H1 (cell line): ENCODE data around the gene MAPK14. TPM values are rescaled to one million over a fixed set of nuclear protein-coding genes. Genes with fewer than 3 reads are reported as not detected.

Experiments used
- CBX5 ChIP-seq: fragments of 300-800, 300-1000 bp; sonication (generic); IDR thresholded peaks from 2 replicates; pipeline ENCODE4 v1.7.1; 2016; ENCODE audit warnings: antibody characterized with exemption, low read length, low read depth
- GABPA ChIP-seq: IDR thresholded peaks from 2 replicates; pipeline ENCODE4 v1.6.1; 2011; ENCODE audit warnings: mild to moderate bottlenecking, low read length, moderate library complexity, borderline replicate concordance; ENCODE audit not compliant: insufficient read depth
- GTF2F1 ChIP-seq: IDR thresholded peaks from 2 replicates; pipeline ENCODE4 v1.6.1; 2012; ENCODE audit warnings: low read depth, low read length, improper control_type of control experiment, borderline replicate concordance
- HDAC2 ChIP-seq, 2 experiments: fragments of 300-600 bp in 1 of 2; sonication (generic) in 1 of 2; IDR thresholded peaks; 2 replicates each; pipeline ENCODE4 v1.6.1; 2011 to 2012; ENCODE audit warnings: low read depth in 2 of 2, low read length in 2 of 2, mild to moderate bottlenecking in 2 of 2, moderate library complexity in 2 of 2, borderline replicate concordance in 1 of 2, inconsistent platforms in 1 of 2
- KDM4A ChIP-seq: IDR thresholded peaks from one replicate; pipeline ENCODE4 v1.7.1; 2012; ENCODE audit warnings: low read depth, mild to moderate bottlenecking, moderate library complexity, low read length, inconsistent platforms; ENCODE audit not compliant: severe bottlenecking
- PHF8 ChIP-seq: fragments of 200-600 bp; sonication (generic); conservative IDR thresholded peaks from 2 replicates; pipeline ENCODE4 v1.7.1; 2012; ENCODE audit warnings: low read depth, mild to moderate bottlenecking, inconsistent platforms, low read length, moderate library complexity
- POLR2A ChIP-seq, 2 experiments: IDR thresholded peaks; 1 replicate in 1 of 2; 2 replicates in 1 of 2; pipeline ENCODE4 v1.6.1; 2011; ENCODE audit warnings: low read depth in 2 of 2, low read length in 2 of 2, mild to moderate bottlenecking in 2 of 2; ENCODE audit errors: control extremely low read depth in 1 of 2
- RFX5 ChIP-seq: IDR thresholded peaks from 2 replicates; pipeline ENCODE4 v1.6.1; 2011; ENCODE audit warnings: low read depth, low read length, improper control_type of control experiment, borderline replicate concordance
- RNF2 ChIP-seq: fragments of 200-900, 300-1000 bp; sonication (generic); IDR thresholded peaks from 2 replicates; pipeline ENCODE4 v1.7.1; 2016; ENCODE audit warnings: borderline replicate concordance, low read depth, mild to moderate bottlenecking, antibody characterized with exemption, low read length; ENCODE audit not compliant: poor library complexity, severe bottlenecking; ENCODE audit errors: missing control alignments
- SP1 ChIP-seq: IDR thresholded peaks from 2 replicates; pipeline ENCODE4 v1.6.1; 2011; ENCODE audit warnings: low read depth, low read length
- TCF12 ChIP-seq: IDR thresholded peaks from 2 replicates; pipeline ENCODE4 v1.6.1; 2011; ENCODE audit warnings: low read depth, mild to moderate bottlenecking, low read length
- polyA plus RNA-seq, 7 experiments: library from polyadenylated mRNA; depleted of rRNA in 3 of 7; stranded (reverse) in 5 of 7; unstranded in 2 of 7; fragments of >200 nt in 5 of 7; fragments of 200-250 nt in 2 of 7; gene quantifications; 1 replicate in 5 of 7; 2 replicates in 1 of 7; 4 replicates in 1 of 7; pipeline versions ENCODE4 v1.2.1 to v1.2.3, GENCODE V29; 2011 to 2013; ENCODE audit warnings: missing spikeins in 2 of 7, mixed read lengths in 2 of 7
- total RNA-seq: library from RNA; stranded (reverse); fragmentation: NEBNext Ultra II Directional; extraction: Animal tissue kit (Norgen Biotek cat#: 25700); gene quantifications from 2 replicates; pipeline ENCODE4 v1.2.1, GENCODE V29; 2021
- TF ChIP-seq, protein P1 (sequence below): fragments of 300-600 bp; sonication (generic); IDR thresholded peaks from 2 replicates; pipeline ENCODE4 v1.7.1; 2012; ENCODE audit warnings: low read length, moderate library complexity, mild to moderate bottlenecking, inconsistent platforms; ENCODE audit not compliant: insufficient replicate concordance

The MAPK14 gene
- total and polyA plus RNA-seq, 2 of the 8 experiments (the other 6 are each of a cell fraction or from before 2014, with no cell fraction given) = 18.1 to 39.3 TPM

DNA sequence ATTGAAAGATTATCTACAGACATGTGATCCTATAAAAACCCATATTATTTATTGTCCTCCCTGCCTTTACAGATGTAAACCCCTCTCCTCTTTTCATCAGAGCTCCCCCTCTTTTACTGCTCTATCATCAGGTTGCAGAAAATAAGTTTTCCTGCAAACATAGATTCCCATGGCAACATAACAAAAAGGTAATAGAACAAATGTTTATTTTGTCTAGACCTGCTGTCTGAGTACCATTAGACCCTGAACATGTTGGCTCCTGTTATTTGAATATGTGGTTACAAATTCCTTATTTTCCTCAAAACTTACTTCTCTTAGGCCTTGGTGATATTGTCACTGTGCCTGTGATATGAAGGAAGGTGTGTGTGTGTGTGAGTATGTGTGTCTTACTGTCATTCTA, 11.5 kb downstream of the MAPK14 start (continued):
- TF ChIP-seq, protein P1, sequence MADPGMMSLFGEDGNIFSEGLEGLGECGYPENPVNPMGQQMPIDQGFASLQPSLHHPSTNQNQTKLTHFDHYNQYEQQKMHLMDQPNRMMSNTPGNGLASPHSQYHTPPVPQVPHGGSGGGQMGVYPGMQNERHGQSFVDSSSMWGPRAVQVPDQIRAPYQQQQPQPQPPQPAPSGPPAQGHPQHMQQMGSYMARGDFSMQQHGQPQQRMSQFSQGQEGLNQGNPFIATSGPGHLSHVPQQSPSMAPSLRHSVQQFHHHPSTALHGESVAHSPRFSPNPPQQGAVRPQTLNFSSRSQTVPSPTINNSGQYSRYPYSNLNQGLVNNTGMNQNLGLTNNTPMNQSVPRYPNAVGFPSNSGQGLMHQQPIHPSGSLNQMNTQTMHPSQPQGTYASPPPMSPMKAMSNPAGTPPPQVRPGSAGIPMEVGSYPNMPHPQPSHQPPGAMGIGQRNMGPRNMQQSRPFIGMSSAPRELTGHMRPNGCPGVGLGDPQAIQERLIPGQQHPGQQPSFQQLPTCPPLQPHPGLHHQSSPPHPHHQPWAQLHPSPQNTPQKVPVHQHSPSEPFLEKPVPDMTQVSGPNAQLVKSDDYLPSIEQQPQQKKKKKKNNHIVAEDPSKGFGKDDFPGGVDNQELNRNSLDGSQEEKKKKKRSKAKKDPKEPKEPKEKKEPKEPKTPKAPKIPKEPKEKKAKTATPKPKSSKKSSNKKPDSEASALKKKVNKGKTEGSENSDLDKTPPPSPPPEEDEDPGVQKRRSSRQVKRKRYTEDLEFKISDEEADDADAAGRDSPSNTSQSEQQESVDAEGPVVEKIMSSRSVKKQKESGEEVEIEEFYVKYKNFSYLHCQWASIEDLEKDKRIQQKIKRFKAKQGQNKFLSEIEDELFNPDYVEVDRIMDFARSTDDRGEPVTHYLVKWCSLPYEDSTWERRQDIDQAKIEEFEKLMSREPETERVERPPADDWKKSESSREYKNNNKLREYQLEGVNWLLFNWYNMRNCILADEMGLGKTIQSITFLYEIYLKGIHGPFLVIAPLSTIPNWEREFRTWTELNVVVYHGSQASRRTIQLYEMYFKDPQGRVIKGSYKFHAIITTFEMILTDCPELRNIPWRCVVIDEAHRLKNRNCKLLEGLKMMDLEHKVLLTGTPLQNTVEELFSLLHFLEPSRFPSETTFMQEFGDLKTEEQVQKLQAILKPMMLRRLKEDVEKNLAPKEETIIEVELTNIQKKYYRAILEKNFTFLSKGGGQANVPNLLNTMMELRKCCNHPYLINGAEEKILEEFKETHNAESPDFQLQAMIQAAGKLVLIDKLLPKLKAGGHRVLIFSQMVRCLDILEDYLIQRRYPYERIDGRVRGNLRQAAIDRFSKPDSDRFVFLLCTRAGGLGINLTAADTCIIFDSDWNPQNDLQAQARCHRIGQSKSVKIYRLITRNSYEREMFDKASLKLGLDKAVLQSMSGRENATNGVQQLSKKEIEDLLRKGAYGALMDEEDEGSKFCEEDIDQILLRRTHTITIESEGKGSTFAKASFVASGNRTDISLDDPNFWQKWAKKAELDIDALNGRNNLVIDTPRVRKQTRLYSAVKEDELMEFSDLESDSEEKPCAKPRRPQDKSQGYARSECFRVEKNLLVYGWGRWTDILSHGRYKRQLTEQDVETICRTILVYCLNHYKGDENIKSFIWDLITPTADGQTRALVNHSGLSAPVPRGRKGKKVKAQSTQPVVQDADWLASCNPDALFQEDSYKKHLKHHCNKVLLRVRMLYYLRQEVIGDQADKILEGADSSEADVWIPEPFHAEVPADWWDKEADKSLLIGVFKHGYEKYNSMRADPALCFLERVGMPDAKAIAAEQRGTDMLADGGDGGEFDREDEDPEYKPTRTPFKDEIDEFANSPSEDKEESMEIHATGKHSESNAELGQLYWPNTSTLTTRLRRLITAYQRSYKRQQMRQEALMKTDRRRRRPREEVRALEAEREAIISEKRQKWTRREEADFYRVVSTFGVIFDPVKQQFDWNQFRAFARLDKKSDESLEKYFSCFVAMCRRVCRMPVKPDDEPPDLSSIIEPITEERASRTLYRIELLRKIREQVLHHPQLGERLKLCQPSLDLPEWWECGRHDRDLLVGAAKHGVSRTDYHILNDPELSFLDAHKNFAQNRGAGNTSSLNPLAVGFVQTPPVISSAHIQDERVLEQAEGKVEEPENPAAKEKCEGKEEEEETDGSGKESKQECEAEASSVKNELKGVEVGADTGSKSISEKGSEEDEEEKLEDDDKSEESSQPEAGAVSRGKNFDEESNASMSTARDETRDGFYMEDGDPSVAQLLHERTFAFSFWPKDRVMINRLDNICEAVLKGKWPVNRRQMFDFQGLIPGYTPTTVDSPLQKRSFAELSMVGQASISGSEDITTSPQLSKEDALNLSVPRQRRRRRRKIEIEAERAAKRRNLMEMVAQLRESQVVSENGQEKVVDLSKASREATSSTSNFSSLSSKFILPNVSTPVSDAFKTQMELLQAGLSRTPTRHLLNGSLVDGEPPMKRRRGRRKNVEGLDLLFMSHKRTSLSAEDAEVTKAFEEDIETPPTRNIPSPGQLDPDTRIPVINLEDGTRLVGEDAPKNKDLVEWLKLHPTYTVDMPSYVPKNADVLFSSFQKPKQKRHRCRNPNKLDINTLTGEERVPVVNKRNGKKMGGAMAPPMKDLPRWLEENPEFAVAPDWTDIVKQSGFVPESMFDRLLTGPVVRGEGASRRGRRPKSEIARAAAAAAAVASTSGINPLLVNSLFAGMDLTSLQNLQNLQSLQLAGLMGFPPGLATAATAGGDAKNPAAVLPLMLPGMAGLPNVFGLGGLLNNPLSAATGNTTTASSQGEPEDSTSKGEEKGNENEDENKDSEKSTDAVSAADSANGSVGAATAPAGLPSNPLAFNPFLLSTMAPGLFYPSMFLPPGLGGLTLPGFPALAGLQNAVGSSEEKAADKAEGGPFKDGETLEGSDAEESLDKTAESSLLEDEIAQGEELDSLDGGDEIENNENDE = no peak
- TF ChIP-seq TCF12 (no peak), RFX5 (no peak), SP1 (no peak), RNF2 (no peak), PHF8 (no peak), POLR2A (IDR thresholded peaks at IDR 0.05; ENCODE audit: control extremely low read depth in 1 of 2, low read depth in 2 of 2, low read length in 2 of 2) (no peak), KDM4A (no peak), CBX5 (no peak), HDAC2 (IDR thresholded peaks at IDR 0.05; ENCODE audit: borderline replicate concordance in 1 of 2, low read depth in 2 of 2, low read length in 2 of 2) (no peak), GABPA (no peak), GTF2F1 (no peak)
